ENCODE measurements around the gene SLC24A1. TPM values are rescaled to one million over a fixed set of nuclear protein-coding genes. Genes with fewer than 3 reads are reported as not detected.
A peak's percentile ranks its signal among the peaks of the same experiment; 100 is the strongest.

The SLC24A1 gene
- total RNA-seq, 2 experiments from 2014 or later, result 6.8 to 7.6 TPM

DNA sequence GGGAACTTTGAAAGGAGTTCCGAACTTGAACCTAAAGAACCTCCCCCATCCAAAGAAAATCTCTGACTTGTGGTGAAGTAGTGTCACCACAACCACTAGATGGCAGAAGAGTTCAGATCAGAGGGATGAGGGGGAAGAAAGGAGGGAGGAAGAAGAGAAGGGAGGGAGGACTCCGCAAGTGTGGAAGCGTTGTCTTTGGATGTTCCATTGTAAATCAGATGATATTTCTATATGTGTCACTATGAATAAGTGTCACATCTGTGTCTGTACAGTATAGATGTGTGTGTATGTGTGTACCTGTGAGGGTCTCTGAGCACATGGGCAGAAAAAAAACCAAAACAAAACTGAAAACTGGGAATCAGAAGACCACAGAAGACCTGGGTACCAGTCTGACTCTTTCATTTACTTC, 16.9 kb downstream of the SLC24A1 start:
- POLR2A ChIA-PET, result interaction anchor here (1.7 kb wide), 1 partner anchor 19 kb away, joined by 3 read pairs; no protein-coding TSS in a partner anchor
- H3K36me3 Mint-ChIP-seq (ENCODE audit: low read depth), result no peaks in the 10 kb centered on the region
- H3K27ac Mint-ChIP-seq, result no peak overlapping the region
- peak; percentile 82 for TF ChIP-seq CTCF (IDR thresholded peaks at IDR 0.05)
- peak; percentile 79 for ATAC-seq
- peak; percentile 32 for DNase-seq
- H3K9me3 Mint-ChIP-seq, result no peaks in the 10 kb centered on the region
- no peaks in the 10 kb centered on the region for H3K27me3 Mint-ChIP-seq
- intact Hi-C loops (cut with micrococcal nuclease), result loop anchor here (5.0 kb wide), 1 partner anchor 219 kb away; no protein-coding TSS in a partner anchor
- peaks cover 9% of the 10 kb centered on the region for H3K4me1 Mint-ChIP-seq (ENCODE audit: low read depth)
- H3K4me3 Mint-ChIP-seq, result no peak overlapping the region
- CTCF ChIA-PET, result interaction anchor here (0.6 to 3.5 kb wide), 31 partner anchors 10 to 552 kb away, joined by 3 to 26 read pairs (median 4); partner anchors contain the start of genes INTS14, RAB11A and SLC24A1

- ChIA-PET POLR2A (interaction anchor here (1.7 kb wide), 1 partner anchor 20 kb away, joined by 3 read pairs; no protein-coding TSS in a partner anchor), CTCF (interaction anchor here (0.8 to 3.5 kb wide), 15 partner anchors 11 to 224 kb away, joined by 3 to 26 read pairs (median 5); partner anchors contain the start of genes INTS14 and SLC24A1)
- DNase-seq, result no peak
- H3K27me3 Mint-ChIP-seq, result no peaks in the 10 kb centered on the region
- TF ChIP-seq CTCF (IDR thresholded peaks at IDR 0.05), result no peak
- H3K36me3 Mint-ChIP-seq (ENCODE audit: low read depth), result no peaks in the 10 kb centered on the region
- H3K9me3 Mint-ChIP-seq, result no peaks in the 10 kb centered on the region
- H3K4me3 Mint-ChIP-seq, result no peak overlapping the region
- H3K27ac Mint-ChIP-seq, result no peak overlapping the region
- intact Hi-C loops (cut with micrococcal nuclease), result loop anchor here (5.0 kb wide), 1 partner anchor 218 kb away; no protein-coding TSS in a partner anchor
- no peak for ATAC-seq
- peaks cover 9% of the 10 kb centered on the region for H3K4me1 Mint-ChIP-seq (ENCODE audit: low read depth)
These were observed 17.8 kb downstream of the SLC24A1 start for GRCh38 chr15:65639509-65639908.

- ATAC-seq (no peak), DNase-seq (no peak)
- ChIA-PET POLR2A (interaction anchor here (1.0 kb wide), 2 partner anchors 10 to 192 kb away, joined by 3 read pairs; no protein-coding TSS in a partner anchor), CTCF (interaction anchor here (0.8 to 1.2 kb wide), 4 partner anchors 31 to 221 kb away, joined by 3 to 4 read pairs (median 3); partner anchors contain the start of gene INTS14)
- no peak for TF ChIP-seq CTCF (IDR thresholded peaks at IDR 0.05)
- no peaks in the 10 kb centered on the region for H3K27me3 Mint-ChIP-seq
- no peaks in the 10 kb centered on the region for H3K36me3 Mint-ChIP-seq (ENCODE audit: low read depth)
- intact Hi-C loops (cut with micrococcal nuclease), result no loop called here
- H3K9me3 Mint-ChIP-seq, result no peaks in the 10 kb centered on the region
- H3K4me3 Mint-ChIP-seq, result no peak overlapping the region
- peaks cover 9% of the 10 kb centered on the region for H3K4me1 Mint-ChIP-seq (ENCODE audit: low read depth)
- H3K27ac Mint-ChIP-seq, result no peak overlapping the region
These were observed 20.2 kb downstream of the SLC24A1 start for GRCh38 chr15:65641768-65642475.

GRCh38 chr15:65642594-65642993, 20.9 kb downstream of the SLC24A1 start:
- POLR2A ChIA-PET, result interaction anchor here (1.0 kb wide), 2 partner anchors 9 to 14 kb away, joined by 3 read pairs; no protein-coding TSS in a partner anchor
- H3K27ac Mint-ChIP-seq, result no peak overlapping the region

More at GRCh38 chr15:65642594-65642993, 20.9 kb downstream of the SLC24A1 start:
- Mint-ChIP-seq H3K27me3 (no peaks in the 10 kb centered on the region), H3K36me3 (ENCODE audit: low read depth) (no peaks in the 10 kb centered on the region), H3K4me3 (no peak overlapping the region), H3K4me1 (ENCODE audit: low read depth) (peaks cover 9% of the 10 kb centered on the region), H3K9me3 (no peaks in the 10 kb centered on the region)
- CTCF ChIA-PET, result interaction anchor here (0.8 to 1.1 kb wide), 3 partner anchors 32 to 220 kb away, joined by 3 to 4 read pairs (median 3); partner anchors contain the start of gene INTS14
- DNase-seq (no peak), ATAC-seq (no peak)
- intact Hi-C loops (cut with micrococcal nuclease), result no loop called here
- no peak for TF ChIP-seq CTCF (IDR thresholded peaks at IDR 0.05)

Data from activated CD8-positive, alpha-beta T cell treated with anti-CD3 and anti-CD28 coated beads for 36 hours (primary cell).